Measurements from ENCODE around the gene SLC8A1.

Gene SLC8A1

DNA sequence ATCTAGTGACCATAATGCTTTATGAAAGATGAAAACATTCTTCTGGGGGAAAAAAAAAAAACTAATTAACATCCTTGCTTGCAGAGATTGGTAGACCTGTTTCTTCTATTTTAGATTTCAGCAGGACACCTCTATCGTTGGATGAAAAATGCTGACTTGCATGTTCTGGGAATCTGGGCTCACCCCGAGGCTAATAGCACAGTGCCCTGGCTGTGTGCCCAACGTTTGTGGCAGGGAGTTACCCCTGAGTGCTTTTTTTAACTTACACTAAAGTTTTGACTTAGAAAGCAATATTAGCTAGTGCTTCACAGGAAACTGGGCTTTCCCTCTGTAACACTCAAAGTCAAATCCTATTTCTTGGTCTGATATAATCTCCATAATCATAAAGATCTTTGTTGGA is 233.2 kb downstream of the SLC8A1 start:
- no peaks in the 10 kb centered on the region for H3K36me3 ChIP-seq
- H3K27ac ChIP-seq: no peak overlapping the region
- H3K4me3 ChIP-seq (ENCODE audit: low read depth in 1 of 2, low read length in 1 of 2): no peak overlapping the region
- H3K4me1 ChIP-seq (ENCODE audit: control insufficient read depth in 1 of 2, insufficient read depth in 1 of 2, low read depth in 1 of 2, low read length in 1 of 2): no peaks in the 10 kb centered on the region
- H3K9me3 ChIP-seq: no peaks in the 10 kb centered on the region
- H3K27me3 ChIP-seq: no peaks in the 10 kb centered on the region
- TF ChIP-seq CTCF (IDR thresholded peaks at IDR 0.05): no peak

DNA sequence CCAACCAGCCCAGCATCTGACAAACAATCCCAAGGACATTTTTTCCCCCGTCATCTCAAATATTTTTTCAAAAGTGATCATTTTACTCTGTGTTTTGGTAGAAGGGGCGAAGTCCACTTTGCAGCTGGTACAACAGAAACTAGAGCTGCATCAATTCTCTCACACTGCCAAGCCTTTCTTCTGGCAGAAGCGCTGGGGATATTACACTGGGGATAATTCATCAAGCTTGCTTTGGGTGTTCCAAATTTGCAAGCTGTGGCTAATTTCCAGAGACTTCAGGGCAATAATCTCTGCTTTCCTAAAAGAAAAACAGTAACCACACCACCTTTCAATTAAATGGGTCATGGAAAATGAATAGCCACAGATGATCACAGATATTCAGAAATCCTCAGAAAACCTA is 238.3 kb downstream of the SLC8A1 start:
- TF ChIP-seq CTCF (IDR thresholded peaks at IDR 0.05): no peak
- no peaks in the 10 kb centered on the region for H3K4me1 ChIP-seq (ENCODE audit: control insufficient read depth in 1 of 2, insufficient read depth in 1 of 2, low read depth in 1 of 2, low read length in 1 of 2)
- H3K27me3 ChIP-seq: no peaks in the 10 kb centered on the region
- H3K4me3 ChIP-seq (ENCODE audit: low read depth in 1 of 2, low read length in 1 of 2): no peak overlapping the region
- no peaks in the 10 kb centered on the region for H3K9me3 ChIP-seq
- no peaks in the 10 kb centered on the region for H3K36me3 ChIP-seq
- no peak overlapping the region for H3K27ac ChIP-seq

- no peak overlapping the region for H3K4me3 ChIP-seq (ENCODE audit: low read depth in 1 of 2, low read length in 1 of 2)
- no peaks in the 10 kb centered on the region for H3K9me3 ChIP-seq
- no peaks in the 10 kb centered on the region for H3K36me3 ChIP-seq
- no peaks in the 10 kb centered on the region for H3K27me3 ChIP-seq
- no peak for TF ChIP-seq CTCF (IDR thresholded peaks at IDR 0.05)
- no peak overlapping the region for H3K27ac ChIP-seq
- no peaks in the 10 kb centered on the region for H3K4me1 ChIP-seq (ENCODE audit: control insufficient read depth in 1 of 2, insufficient read depth in 1 of 2, low read depth in 1 of 2, low read length in 1 of 2)
Measured at GRCh38 chr2:40213071-40213470, 238.8 kb downstream of the SLC8A1 start.

DNA sequence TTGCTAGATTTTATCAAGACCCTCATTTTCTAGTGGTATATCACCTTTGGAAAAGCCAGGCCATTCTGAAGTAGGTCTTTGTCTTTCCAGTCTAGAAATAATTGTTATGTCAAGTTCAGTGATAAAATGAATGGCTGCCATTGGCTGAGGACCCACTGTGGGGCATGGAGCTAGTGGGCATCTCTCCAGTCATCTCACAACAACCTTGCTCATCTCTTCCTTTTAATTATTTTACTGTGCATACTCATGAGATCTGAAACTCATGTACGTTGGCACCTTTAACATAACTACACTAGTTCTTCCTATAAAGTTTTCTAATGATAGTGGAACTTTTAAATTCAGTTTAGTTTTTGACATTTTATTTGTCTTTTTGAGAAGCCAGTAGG is 240.9 kb downstream of the SLC8A1 start:
- Histone ChIP-seq H3K27me3 (no peaks in the 10 kb centered on the region), H3K9me3 (no peaks in the 10 kb centered on the region), H3K27ac (no peak overlapping the region), H3K4me3 (ENCODE audit: low read depth in 1 of 2, low read length in 1 of 2) (no peak overlapping the region), H3K36me3 (no peaks in the 10 kb centered on the region), H3K4me1 (ENCODE audit: control insufficient read depth in 1 of 2, insufficient read depth in 1 of 2, low read depth in 1 of 2, low read length in 1 of 2) (no peaks in the 10 kb centered on the region)
- no peak for TF ChIP-seq CTCF (IDR thresholded peaks at IDR 0.05)

GRCh38 chr2:40210344-40210967 is 241.4 kb downstream of the SLC8A1 start:
- Histone ChIP-seq H3K27ac (no peak overlapping the region), H3K27me3 (no peaks in the 10 kb centered on the region), H3K4me3 (ENCODE audit: low read depth in 1 of 2, low read length in 1 of 2) (no peak overlapping the region), H3K4me1 (ENCODE audit: control insufficient read depth in 1 of 2, insufficient read depth in 1 of 2, low read depth in 1 of 2, low read length in 1 of 2) (no peaks in the 10 kb centered on the region), H3K36me3 (no peaks in the 10 kb centered on the region), H3K9me3 (no peaks in the 10 kb centered on the region)
- TF ChIP-seq CTCF (IDR thresholded peaks at IDR 0.05): no peak

GRCh38 chr2:40209761-40210160 is 242.1 kb downstream of the SLC8A1 start:
- H3K4me1 ChIP-seq (ENCODE audit: control insufficient read depth in 1 of 2, insufficient read depth in 1 of 2, low read depth in 1 of 2, low read length in 1 of 2): no peaks in the 10 kb centered on the region
- H3K27me3 ChIP-seq: no peaks in the 10 kb centered on the region
- no peaks in the 10 kb centered on the region for H3K9me3 ChIP-seq
- H3K36me3 ChIP-seq: no peaks in the 10 kb centered on the region
- TF ChIP-seq CTCF (IDR thresholded peaks at IDR 0.05): no peak
- no peak overlapping the region for H3K4me3 ChIP-seq (ENCODE audit: low read depth in 1 of 2, low read length in 1 of 2)
- no peak overlapping the region for H3K27ac ChIP-seq
